Limb (tissue), 2 donors: Measurements from ENCODE around the gene ZBTB37.
"Not testable (repeated sequence)": the region's sequence is repeated elsewhere in the genome, so short reads cannot be mapped to it uniquely, and the experiment has no call there.

Source experiments
- DNase-seq, 2 donors: peaks; one replicate each; pipeline ENCODE4 v3.0.0-alpha.2; 2016; ENCODE audit errors: extremely low spot score in 2 of 2

ZBTB37 gene

GRCh38 chr1:173868266-173869020, at the start of gene ZBTB37:
Gene ZBTB37 (plus strand): TSS chr1:173868380. CDS start chr1:173870226, 1,846 bp downstream.
- peak; percentile 74 to 94 for DNase-seq

DNA sequence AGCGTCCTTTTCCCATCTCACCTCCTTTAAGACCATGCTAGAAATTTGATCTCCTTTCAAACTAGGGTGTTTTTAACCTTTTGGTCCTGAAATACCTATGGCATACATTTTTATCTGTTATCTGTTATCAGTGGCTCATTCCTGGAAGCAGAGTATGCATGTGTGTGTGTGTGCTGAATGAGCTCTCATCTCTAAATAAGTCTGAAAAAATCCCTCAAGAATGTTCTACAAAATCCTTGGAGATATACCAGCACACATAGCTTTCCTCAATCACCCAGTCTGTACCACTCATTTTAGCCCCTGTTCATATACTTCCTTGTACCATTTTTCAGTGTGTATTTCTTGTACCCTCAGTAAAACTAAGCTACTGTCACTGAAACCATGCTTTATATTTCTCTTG, 49.7 kb upstream of the ZBTB37 start:
- no peak for DNase-seq

DNA sequence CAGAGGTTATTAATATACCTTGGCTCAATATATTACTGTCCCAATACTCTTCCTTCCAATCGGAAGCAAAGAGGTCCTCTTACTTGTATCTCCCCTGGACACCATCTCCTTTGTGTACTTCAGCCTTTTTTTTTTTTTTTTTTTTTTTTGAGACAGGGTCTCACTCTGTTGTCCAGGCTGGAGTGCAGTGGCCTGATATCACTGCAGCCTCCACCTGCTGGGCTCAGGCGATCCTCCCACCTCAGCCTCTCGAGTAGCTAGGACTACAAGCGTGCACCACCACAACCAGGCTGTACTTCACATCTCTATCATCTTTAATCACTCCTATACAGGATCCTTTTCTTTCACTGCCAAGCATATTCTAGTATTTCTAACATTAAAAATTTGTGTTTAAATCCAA, 46.5 kb upstream of the ZBTB37 start:
- DNase-seq = no peak

DNA sequence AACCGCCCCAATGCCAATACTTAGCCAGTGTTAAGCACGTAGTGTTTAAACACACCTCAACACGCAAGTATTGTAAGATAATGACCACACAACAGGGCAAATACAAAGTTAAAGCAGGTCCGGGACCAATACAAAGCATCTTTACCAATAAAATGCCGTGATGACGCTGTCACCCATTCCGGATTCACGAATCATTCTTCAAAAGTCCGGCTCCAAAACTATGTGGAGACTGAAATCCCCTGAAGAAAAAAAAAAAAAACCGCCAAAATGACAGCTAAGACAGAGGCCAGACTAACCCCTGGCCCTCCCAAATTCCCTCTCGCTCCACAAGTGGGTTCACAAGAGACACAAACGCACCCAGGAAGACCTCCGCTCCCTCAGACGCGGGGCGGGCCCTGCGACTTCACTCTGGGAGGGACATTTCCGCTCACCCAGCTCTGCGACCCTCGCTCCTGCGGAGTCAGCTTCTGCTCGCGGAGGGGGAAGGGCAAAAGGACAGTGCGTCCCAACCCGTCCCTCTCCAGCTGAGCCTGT, 44.3 kb upstream of the ZBTB37 start:
- no peak for DNase-seq

GRCh38 chr1:173824315-173825081, 43.7 kb upstream of the ZBTB37 start, which contains the start of the genes CENPL and DARS2:
Gene CENPL (minus strand): TSS chr1:173824883. CDS start chr1:173811299, 13,584 bp downstream.
Gene DARS2 (plus strand): TSS chr1:173824673. CDS start chr1:173825230, 557 bp downstream.
- peak; percentile 93 to 99 for DNase-seq

DNA sequence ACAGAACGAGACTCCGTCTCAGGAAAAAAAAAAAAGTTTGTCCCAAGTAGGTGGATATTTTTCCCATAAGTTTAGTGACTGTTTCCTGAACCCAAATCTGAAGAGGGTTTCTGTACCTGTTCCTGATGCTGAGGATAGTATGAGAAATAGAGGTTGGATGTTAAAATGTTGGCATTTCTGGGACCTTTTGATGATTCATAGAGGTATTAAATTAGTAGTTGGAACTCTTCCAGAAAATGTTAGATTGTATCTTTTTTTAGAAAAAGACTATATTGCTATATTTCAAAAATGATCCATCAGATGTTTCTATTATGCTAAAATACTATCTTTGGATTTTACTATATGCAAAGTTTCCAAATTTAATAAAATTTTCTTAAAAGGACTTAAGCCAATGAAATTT, 40.6 kb upstream of the ZBTB37 start:
- no peak for DNase-seq

- no peak for DNase-seq
Observed at GRCh38 chr1:173832748-173833147, 35.4 kb upstream of the ZBTB37 start.

DNA sequence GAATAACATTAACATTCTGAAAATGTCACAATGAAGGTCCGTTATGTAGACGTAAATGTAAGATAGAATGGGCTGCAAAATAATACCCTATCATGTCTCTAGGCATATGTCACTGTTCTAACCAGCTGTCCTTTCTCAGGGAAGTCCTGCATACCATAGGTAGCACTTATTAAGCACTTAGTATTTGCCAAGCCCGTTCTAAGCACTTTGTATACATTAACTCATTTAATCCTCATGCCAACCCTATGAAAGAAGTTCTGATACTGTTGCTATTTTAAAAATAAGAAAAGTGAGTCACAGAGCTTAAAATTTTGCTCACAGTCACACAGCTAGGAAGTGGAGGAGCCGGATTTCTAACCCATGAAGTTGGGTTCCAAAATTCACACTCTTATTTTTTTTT, 16.1 kb upstream of the ZBTB37 start:
- DNase-seq = no peak

GRCh38 chr1:173853074-173853473, 15.1 kb upstream of the ZBTB37 start:
- DNase-seq = no peak

DNA sequence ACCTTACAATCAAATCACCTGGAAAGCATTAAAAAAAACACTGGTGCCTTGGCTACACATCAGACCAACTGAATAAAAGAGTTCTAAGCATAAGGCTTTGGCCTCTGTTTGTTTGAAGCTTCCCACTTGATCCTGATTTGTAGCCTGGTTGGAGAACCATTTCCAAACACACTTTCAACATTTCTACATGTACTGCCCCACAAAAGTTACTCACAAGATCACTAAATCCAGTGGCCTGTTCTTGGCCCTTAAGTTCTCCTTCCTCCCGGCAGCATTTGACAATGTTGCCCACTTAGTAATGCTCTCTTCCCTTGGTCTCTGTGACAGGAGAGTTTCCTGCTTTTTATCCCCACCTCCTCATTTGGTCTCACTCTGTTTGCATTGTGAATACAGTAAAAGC, 12.2 kb upstream of the ZBTB37 start:
- DNase-seq = no peak

- no peak for DNase-seq
Observed at GRCh38 chr1:173856903-173857302, 11.3 kb upstream of the ZBTB37 start.

GRCh38 chr1:173857363-173857917, 10.7 kb upstream of the ZBTB37 start:
- DNase-seq = no peak

- not testable (repeated sequence) for DNase-seq
Observed at GRCh38 chr1:173859547-173859946, 8.6 kb upstream of the ZBTB37 start.

GRCh38 chr1:173860065-173860464, 8.1 kb upstream of the ZBTB37 start:
- no peak for DNase-seq

GRCh38 chr1:173861731-173862145, 6.4 kb upstream of the ZBTB37 start:
- DNase-seq = no peak

DNA sequence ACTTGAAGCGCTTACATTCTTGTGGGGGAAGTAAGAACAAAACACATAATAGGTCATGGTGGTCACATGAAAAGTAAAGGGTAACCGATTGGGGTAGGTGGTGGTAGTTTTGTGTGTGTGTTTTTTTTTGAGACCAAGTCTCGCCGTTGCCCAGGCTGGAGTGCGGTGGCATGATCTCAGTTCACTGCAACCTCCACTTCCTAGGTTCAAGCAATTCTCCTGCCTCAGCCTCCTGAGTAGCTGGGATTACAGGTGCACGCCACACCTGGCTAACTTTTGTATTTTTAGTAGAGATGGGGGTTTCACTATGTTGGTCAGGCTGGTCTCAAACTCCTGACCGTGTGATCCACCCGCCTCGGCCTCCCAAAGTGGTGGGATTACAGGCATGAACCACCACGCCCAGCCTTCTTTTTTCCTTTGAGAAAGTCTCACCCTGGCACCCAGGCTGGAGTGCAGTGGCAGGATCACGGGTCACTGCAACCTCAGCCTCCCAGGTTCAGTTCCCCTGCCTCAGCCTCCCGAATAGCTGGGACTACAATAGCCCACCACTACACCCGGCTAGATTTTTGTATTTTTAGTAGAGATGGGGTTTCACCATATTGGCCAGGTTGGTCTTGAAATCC, 5.9 kb upstream of the ZBTB37 start:
- not testable (repeated sequence) for DNase-seq

GRCh38 chr1:173862769-173863223, 5.4 kb upstream of the ZBTB37 start:
- DNase-seq = no peak

GRCh38 chr1:173863224-173864161, 4.7 kb upstream of the ZBTB37 start:
- no peak for DNase-seq

GRCh38 chr1:173864179-173864867, 3.9 kb upstream of the ZBTB37 start:
- no peak for DNase-seq
